ENCODE results near the gene TMEM223.
"Not testable (repeated sequence)": the region's sequence is repeated elsewhere in the genome, so short reads cannot be mapped to it uniquely, and the experiment has no call there.

The TMEM223 gene

GRCh38 chr11:62791501-62792201, at the start of gene TMEM223:
TMEM223 (minus strand) TSS chr11:62792006; CDS start chr11:62791994, 12 bp downstream.
- H3K36me3 ChIP-seq (ENCODE audit: control insufficient read depth in 2 of 2, insufficient read depth in 2 of 2, low read length in 2 of 2) = peaks cover 44 to 45% of the 10 kb centered on the region in 2 donors
- no peaks in the 10 kb centered on the region for H3K27me3 ChIP-seq (ENCODE audit: control insufficient read depth in 1 of 2, insufficient read depth in 2 of 2, low read length in 2 of 2)
- peak within 1 kb of the TSS; percentile 71 to 97 for H3K4me3 ChIP-seq (ENCODE audit: low read length in 2 of 2)
- peaks cover 39% of the 10 kb centered on the region for H3K4me1 ChIP-seq (ENCODE audit: control insufficient read depth, insufficient read depth, low read length)
- H3K9ac ChIP-seq (ENCODE audit: low read length in 2 of 2) = peak within 1 kb of the TSS; percentile 67 to 73
- H3K27ac ChIP-seq (ENCODE audit: low read length) = peak within 1 kb of the TSS; percentile 88
- no peaks in the 10 kb centered on the region for H3K9me3 ChIP-seq (ENCODE audit: control insufficient read depth in 2 of 2, low read length in 2 of 2)

DNA sequence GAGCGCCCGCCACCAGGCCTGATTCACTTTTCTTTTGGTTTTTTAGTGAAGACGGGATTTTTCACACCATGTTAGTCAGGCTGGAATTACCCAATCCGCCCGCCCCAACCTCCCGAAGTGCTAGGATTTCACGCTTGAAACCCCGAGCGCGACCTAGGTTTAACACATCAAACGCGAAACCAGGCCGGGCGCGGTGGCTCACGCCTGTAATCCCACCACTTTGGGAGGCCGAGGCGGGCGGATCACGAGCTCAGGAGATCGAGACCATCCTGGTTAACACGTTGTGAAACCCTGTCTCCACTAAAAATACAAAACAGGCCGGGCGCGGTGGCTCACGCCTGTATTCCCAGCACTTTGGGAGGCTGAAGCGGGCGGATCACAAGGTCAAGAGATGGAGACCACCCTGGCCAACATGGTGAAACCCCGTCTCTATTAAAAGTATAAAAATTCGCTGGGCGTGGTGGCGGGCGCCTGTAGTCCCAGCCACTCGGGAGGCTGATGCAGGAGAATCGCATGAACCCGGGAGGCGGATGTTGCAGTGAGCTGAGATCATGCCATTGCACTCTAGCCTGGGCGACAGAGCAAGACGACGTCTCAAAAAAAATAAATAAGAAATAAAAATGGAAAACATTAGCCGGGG, 49.0 kb upstream of the TMEM223 start:
- Histone ChIP-seq H3K4me1 (ENCODE audit: control insufficient read depth, insufficient read depth, low read length) (peaks cover 27% of the 10 kb centered on the region), H3K27ac (ENCODE audit: low read length) (peak overlapping the region; percentile 92), H3K4me3 (ENCODE audit: low read length in 2 of 2) (peak overlapping the region; percentile 92 to 97), H3K9ac (ENCODE audit: low read length in 2 of 2) (peak overlapping the region; percentile 80 to 83)
- H3K9me3 ChIP-seq (ENCODE audit: control insufficient read depth in 2 of 2, low read length in 2 of 2); H3K27me3 ChIP-seq (ENCODE audit: control insufficient read depth in 1 of 2, insufficient read depth in 2 of 2, low read length in 2 of 2); H3K36me3 ChIP-seq (ENCODE audit: control insufficient read depth in 2 of 2, insufficient read depth in 2 of 2, low read length in 2 of 2): not testable (repeated sequence)

DNA sequence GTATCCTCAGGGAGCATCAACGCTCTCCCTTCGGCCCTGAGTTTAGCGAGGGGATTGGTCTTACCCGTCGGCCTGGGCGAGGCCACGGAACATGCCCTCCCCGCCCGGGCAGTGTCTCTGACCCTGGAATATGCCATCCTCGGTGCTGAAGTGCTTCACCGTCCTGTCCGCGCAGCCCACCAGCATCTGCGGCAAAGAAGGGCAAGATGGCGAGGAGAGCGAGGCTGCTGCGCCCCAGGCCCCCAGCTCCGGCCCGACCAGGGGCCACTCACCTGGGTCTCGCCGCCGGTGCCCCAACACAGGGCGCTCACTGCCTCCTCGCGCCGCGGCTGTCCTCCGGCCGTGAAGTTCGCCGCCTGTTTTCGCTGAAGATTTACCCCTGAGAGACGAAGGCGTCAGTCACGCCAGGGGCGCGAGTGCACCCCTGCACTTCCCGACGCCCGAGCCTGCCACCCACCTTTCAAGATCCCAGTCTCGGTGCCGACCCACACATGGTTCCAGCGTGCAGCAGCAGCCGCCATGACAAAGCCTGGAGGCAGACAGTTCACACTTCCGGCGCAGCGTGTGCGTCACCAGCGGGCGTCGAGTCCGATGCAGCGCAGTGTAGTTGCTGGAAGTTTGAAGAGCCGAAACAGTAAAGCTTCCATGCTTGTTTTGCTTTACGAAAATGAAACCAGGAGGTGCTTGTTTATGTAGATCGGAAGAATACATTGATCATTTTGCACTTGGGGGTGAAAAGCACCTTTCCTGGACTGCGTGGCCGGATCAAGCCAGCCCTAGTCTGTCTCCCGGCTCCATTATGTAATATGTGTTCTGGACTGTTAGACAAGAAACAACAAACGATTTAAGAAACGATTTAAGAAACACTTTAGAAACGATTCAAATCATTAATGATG, 47.5 kb upstream of the TMEM223 start, which contains the start of gene WDR74:
TSS of gene WDR74 (minus strand) at position 541 of the 896 bp plus-strand sequence. CDS start at position 521, 20 bp downstream.
- peak within 1 kb of the TSS; percentile 92 for H3K27ac ChIP-seq (ENCODE audit: low read length)
- H3K4me3 ChIP-seq (ENCODE audit: low read length in 2 of 2) = peak within 1 kb of the TSS; percentile 92 to 97
- peaks cover 11 to 20% of the 10 kb centered on the region in 2 donors for H3K36me3 ChIP-seq (ENCODE audit: control insufficient read depth in 2 of 2, insufficient read depth in 2 of 2, low read length in 2 of 2)
- peak within 1 kb of the TSS; percentile 80 to 83 for H3K9ac ChIP-seq (ENCODE audit: low read length in 2 of 2)
- H3K27me3 ChIP-seq (ENCODE audit: control insufficient read depth in 1 of 2, insufficient read depth in 2 of 2, low read length in 2 of 2) = no peaks in the 10 kb centered on the region
- no peaks in the 10 kb centered on the region for H3K9me3 ChIP-seq (ENCODE audit: control insufficient read depth in 2 of 2, low read length in 2 of 2)
- peaks cover 27% of the 10 kb centered on the region for H3K4me1 ChIP-seq (ENCODE audit: control insufficient read depth, insufficient read depth, low read length)

GRCh38 chr11:62835336-62835735, 43.5 kb upstream of the TMEM223 start:
- no peak overlapping the region for H3K9ac ChIP-seq (ENCODE audit: low read length in 2 of 2)
- H3K4me3 ChIP-seq (ENCODE audit: low read length in 2 of 2) = no peak overlapping the region
- H3K27me3 ChIP-seq (ENCODE audit: control insufficient read depth in 1 of 2, insufficient read depth in 2 of 2, low read length in 2 of 2) = no peaks in the 10 kb centered on the region
- H3K9me3 ChIP-seq (ENCODE audit: control insufficient read depth in 2 of 2, low read length in 2 of 2) = no peaks in the 10 kb centered on the region
- H3K4me1 ChIP-seq (ENCODE audit: control insufficient read depth, insufficient read depth, low read length) = peaks cover 29% of the 10 kb centered on the region
- peaks cover 19 to 24% of the 10 kb centered on the region in 2 donors for H3K36me3 ChIP-seq (ENCODE audit: control insufficient read depth in 2 of 2, insufficient read depth in 2 of 2, low read length in 2 of 2)
- no peak overlapping the region for H3K27ac ChIP-seq (ENCODE audit: low read length)

DNA sequence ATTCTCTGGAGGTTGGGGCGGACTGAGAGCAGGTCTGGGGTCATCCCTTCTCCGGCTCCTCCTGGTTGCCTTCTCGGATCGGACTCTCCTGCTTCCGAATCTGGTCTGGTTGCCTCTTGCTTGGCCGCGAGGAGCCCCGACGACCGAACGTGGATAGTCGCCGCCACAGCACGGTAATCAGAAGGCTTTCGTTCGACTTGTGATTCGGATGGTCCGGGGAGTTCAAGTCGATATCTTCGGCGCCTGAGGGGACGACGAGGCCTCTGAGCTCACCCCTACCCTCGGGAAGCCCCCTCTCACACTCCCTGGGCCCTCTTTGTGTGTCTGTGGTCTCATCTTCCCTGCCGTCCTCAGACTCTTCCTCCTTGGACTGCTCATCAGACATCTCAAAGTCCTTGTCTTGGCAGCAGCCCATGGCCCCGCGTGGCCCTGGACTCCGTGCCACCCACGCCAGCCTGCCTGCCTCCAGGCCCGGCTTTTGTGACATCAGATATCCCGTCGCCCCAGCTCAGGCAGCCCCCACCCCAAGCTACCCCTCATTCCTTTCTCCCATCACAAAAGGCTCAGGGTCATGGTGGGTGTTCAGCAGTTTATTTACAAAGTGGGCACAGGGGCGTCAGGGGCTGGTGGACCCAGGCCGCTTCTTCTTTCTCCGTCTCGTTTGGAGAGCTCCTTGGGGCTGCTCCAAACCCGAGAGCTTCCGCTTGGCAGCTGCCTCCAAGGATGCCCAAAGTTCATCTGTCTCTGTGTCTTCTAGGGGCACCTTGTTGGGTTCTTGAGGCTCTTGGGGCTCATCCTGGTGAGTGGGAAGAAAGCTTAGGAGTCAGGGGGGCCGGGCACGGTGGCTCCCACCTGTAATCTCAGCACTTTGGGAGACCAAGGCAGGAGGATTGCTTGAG, 40.8 kb upstream of the TMEM223 start, which contains the start of gene TEX54:
TSS of gene TEX54 (minus strand) at position 506 of the 899 bp plus-strand sequence.
- Histone ChIP-seq H3K9me3 (ENCODE audit: control insufficient read depth in 2 of 2, low read length in 2 of 2) (no peaks in the 10 kb centered on the region), H3K27ac (ENCODE audit: low read length) (peak within 1 kb of the TSS; percentile 96), H3K4me3 (ENCODE audit: low read length in 2 of 2) (peak within 1 kb of the TSS; percentile 92 to 94), H3K27me3 (ENCODE audit: control insufficient read depth in 1 of 2, insufficient read depth in 2 of 2, low read length in 2 of 2) (no peaks in the 10 kb centered on the region), H3K4me1 (ENCODE audit: control insufficient read depth, insufficient read depth, low read length) (peaks cover 21% of the 10 kb centered on the region), H3K9ac (ENCODE audit: low read length in 2 of 2) (peak within 1 kb of the TSS; percentile 96 to 99), H3K36me3 (ENCODE audit: control insufficient read depth in 2 of 2, insufficient read depth in 2 of 2, low read length in 2 of 2) (peaks cover 19 to 23% of the 10 kb centered on the region in 2 donors)

- peaks cover 21% of the 10 kb centered on the region for H3K4me1 ChIP-seq (ENCODE audit: control insufficient read depth, insufficient read depth, low read length)
- no peaks in the 10 kb centered on the region for H3K27me3 ChIP-seq (ENCODE audit: control insufficient read depth in 1 of 2, insufficient read depth in 2 of 2, low read length in 2 of 2)
- peak within 1 kb of the TSS; percentile 92 to 94 for H3K4me3 ChIP-seq (ENCODE audit: low read length in 2 of 2)
- H3K9ac ChIP-seq (ENCODE audit: low read length in 2 of 2) = peak within 1 kb of the TSS; percentile 96 to 99
- peak within 1 kb of the TSS; percentile 96 for H3K27ac ChIP-seq (ENCODE audit: low read length)
- peaks cover 27 to 31% of the 10 kb centered on the region in 2 donors for H3K36me3 ChIP-seq (ENCODE audit: control insufficient read depth in 2 of 2, insufficient read depth in 2 of 2, low read length in 2 of 2)
- H3K9me3 ChIP-seq (ENCODE audit: control insufficient read depth in 2 of 2, low read length in 2 of 2) = no peaks in the 10 kb centered on the region
Measured at GRCh38 chr11:62831520-62832335, 39.9 kb upstream of the TMEM223 start, which contains the start of gene STX5. STX5 (minus strand) TSS chr11:62832051; CDS start chr11:62831243, 808 bp downstream.

GRCh38 chr11:62830904-62831519, 39.2 kb upstream of the TMEM223 start:
- peaks cover 21% of the 10 kb centered on the region for H3K4me1 ChIP-seq (ENCODE audit: control insufficient read depth, insufficient read depth, low read length)
- H3K9ac ChIP-seq (ENCODE audit: low read length in 2 of 2) = peak overlapping the region; percentile 90 to 99
- no peaks in the 10 kb centered on the region for H3K9me3 ChIP-seq (ENCODE audit: control insufficient read depth in 2 of 2, low read length in 2 of 2)
- no peaks in the 10 kb centered on the region for H3K27me3 ChIP-seq (ENCODE audit: control insufficient read depth in 1 of 2, insufficient read depth in 2 of 2, low read length in 2 of 2)
- peak overlapping the region; percentile 96 for H3K27ac ChIP-seq (ENCODE audit: low read length)
- peak overlapping the region; percentile 92 to 94 for H3K4me3 ChIP-seq (ENCODE audit: low read length in 2 of 2)
- peaks cover 27 to 30% of the 10 kb centered on the region in 2 donors for H3K36me3 ChIP-seq (ENCODE audit: control insufficient read depth in 2 of 2, insufficient read depth in 2 of 2, low read length in 2 of 2)

DNA sequence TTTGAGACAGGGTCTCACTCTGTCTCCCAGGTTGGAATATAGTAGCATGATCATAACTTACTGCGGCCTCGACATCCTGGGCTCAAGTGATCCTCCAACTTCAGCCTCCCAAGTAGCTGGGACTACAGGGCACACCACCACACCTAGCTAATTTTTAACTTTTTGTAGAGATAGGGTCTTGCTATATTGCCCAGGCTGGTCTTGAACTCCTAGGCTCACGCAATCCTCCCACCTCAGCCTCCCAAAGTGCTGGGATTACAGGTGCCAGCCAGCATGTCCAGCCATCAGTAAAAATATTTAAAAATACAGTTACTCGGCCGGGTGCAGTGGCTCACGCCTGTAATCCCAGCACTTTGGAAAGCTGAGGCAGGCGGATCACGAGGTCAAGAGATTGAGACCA, 36.3 kb upstream of the TMEM223 start:
- not testable (repeated sequence) for H3K9ac ChIP-seq (ENCODE audit: low read length in 2 of 2); H3K4me3 ChIP-seq (ENCODE audit: low read length in 2 of 2); H3K27ac ChIP-seq (ENCODE audit: low read length); H3K9me3 ChIP-seq (ENCODE audit: control insufficient read depth in 2 of 2, low read length in 2 of 2); H3K27me3 ChIP-seq (ENCODE audit: control insufficient read depth in 1 of 2, insufficient read depth in 2 of 2, low read length in 2 of 2)
- H3K4me1 ChIP-seq (ENCODE audit: control insufficient read depth, insufficient read depth, low read length) = peaks cover 16% of the 10 kb centered on the region
- peaks cover 31 to 37% of the 10 kb centered on the region in 2 donors for H3K36me3 ChIP-seq (ENCODE audit: control insufficient read depth in 2 of 2, insufficient read depth in 2 of 2, low read length in 2 of 2)

DNA sequence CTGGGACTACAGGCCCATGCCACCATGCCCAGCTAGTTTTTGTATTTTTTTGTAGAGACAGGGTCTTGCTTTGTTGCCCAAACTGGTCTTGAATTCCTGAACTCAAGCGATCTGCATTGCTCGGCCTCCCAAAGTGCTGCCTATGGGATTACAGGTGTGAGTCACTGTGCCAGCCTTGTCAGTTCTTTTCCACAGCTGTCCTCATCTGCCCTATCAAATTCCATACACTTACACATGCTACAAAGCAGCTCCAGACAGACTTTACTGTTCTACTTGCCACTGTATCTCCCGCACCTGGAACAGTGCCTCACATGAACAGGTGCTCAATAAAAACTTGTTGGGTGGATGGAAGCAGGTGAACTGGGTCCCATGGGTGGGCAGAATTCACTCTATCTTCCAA, 31.9 kb upstream of the TMEM223 start:
- no peak overlapping the region for H3K9ac ChIP-seq (ENCODE audit: low read length in 2 of 2)
- H3K4me3 ChIP-seq (ENCODE audit: low read length in 2 of 2) = no peak overlapping the region
- H3K27me3 ChIP-seq (ENCODE audit: control insufficient read depth in 1 of 2, insufficient read depth in 2 of 2, low read length in 2 of 2) = no peaks in the 10 kb centered on the region
- H3K9me3 ChIP-seq (ENCODE audit: control insufficient read depth in 2 of 2, low read length in 2 of 2) = no peaks in the 10 kb centered on the region
- H3K4me1 ChIP-seq (ENCODE audit: control insufficient read depth, insufficient read depth, low read length) = no peaks in the 10 kb centered on the region
- peaks cover 45 to 49% of the 10 kb centered on the region in 2 donors for H3K36me3 ChIP-seq (ENCODE audit: control insufficient read depth in 2 of 2, insufficient read depth in 2 of 2, low read length in 2 of 2)
- H3K27ac ChIP-seq (ENCODE audit: low read length) = no peak overlapping the region

All from stomach smooth muscle (tissue), 2 donors.